Endothelial cell of umbilical vein (primary cell): ENCODE results near the gene TPCN2. TPM values are rescaled to one million over a fixed set of nuclear protein-coding genes. Genes with fewer than 3 reads are reported as not detected.

Experiments
- BruUV-seq: library from RNA; stranded (reverse); fragments of 400-500 nt; replicated peaks from 2 replicates; lab custom pipeline; 2021; lab: Mats Ljungman, UMichigan
- CTCF ChIA-PET: fragments of 300-600, 350-600 bp; sonication (Branson Sonifier 250); formaldehyde crosslinking; loops from one replicate; lab custom pipeline; 2021; ENCODE audit warnings: antibody characterized with exemption, inconsistent platforms; lab: Charles Lee
- POLR2A ChIA-PET: fragments of 300-600, 350-600 bp; sonication (Branson Sonifier 250); formaldehyde crosslinking; loops from one replicate; lab custom pipeline; 2021; ENCODE audit warnings: antibody characterized with exemption, inconsistent platforms; lab: Charles Lee
- DNase-seq: peaks from one replicate; pipeline ENCODE4 v3.0.0-alpha.2; 2011; ENCODE audit warnings: low read depth, low spot score
- FAIRE-seq: peaks from 2 replicates; lab custom pipeline; 2011; peaks lifted over from hg19 to GRCh38; lab: Jason Lieb, UNC
- H2AFZ ChIP-seq: 2 replicates; pipeline ENCODE4 v1.6.0; 2012; ENCODE audit warnings: low read depth, low read length, control low read depth, inconsistent platforms
- H3K27ac ChIP-seq: 2 replicates; pipeline ENCODE4 v1.5.1; 2011; ENCODE audit warnings: low read depth, mild to moderate bottlenecking, control low read depth, low read length, moderate library complexity; ENCODE audit not compliant: insufficient read depth
- H3K27me3 ChIP-seq, 2 experiments: 2 replicates each; pipeline versions ENCODE4 v1.6.0 to v1.6.1; 2011; ENCODE audit warnings: low read length in 2 of 2, mixed read lengths in 1 of 2; ENCODE audit not compliant: control insufficient read depth in 2 of 2, insufficient read depth in 2 of 2
- H3K36me3 ChIP-seq, 2 experiments: 2 replicates in 1 of 2; 3 replicates in 1 of 2; pipeline ENCODE4 v1.5.1; 2011; ENCODE audit warnings: low read length in 2 of 2, mild to moderate bottlenecking in 1 of 2, moderate library complexity in 1 of 2; ENCODE audit not compliant: control insufficient read depth in 2 of 2, insufficient read depth in 2 of 2; ENCODE audit errors: extremely low read depth in 1 of 2
- H3K4me1 ChIP-seq: 3 replicates; pipeline ENCODE4 v1.5.1; 2011; ENCODE audit warnings: mild to moderate bottlenecking, low read length; ENCODE audit not compliant: control insufficient read depth, insufficient read depth; ENCODE audit errors: extremely low read depth
- H3K4me2 ChIP-seq: 2 replicates; pipeline ENCODE4 v1.6.1; 2011; ENCODE audit warnings: low read length, control low read depth, mixed read lengths; ENCODE audit not compliant: insufficient read depth
- H3K4me3 ChIP-seq, 3 experiments: fragments of 200-600 bp in 1 of 3; sonication (generic), shearing (Covaris generic) in 1 of 3; replicated peaks in 1 of 3; 2 replicates each; pipeline ENCODE4 v1.5.1; 2011 to 2016; ENCODE audit warnings: control low read depth in 3 of 3, low read length in 3 of 3, mild to moderate bottlenecking in 2 of 3, inconsistent platforms in 1 of 3, low read depth in 1 of 3, moderate library complexity in 1 of 3; ENCODE audit not compliant: insufficient read depth in 1 of 3
- H3K79me2 ChIP-seq: 2 replicates; pipeline ENCODE4 v1.6.0; 2012; ENCODE audit warnings: low read length, inconsistent platforms; ENCODE audit not compliant: control insufficient read depth, insufficient read depth
- H3K9ac ChIP-seq: replicated peaks from 2 replicates; pipeline ENCODE3; 2011; ENCODE audit warnings: low read length, control low read depth; ENCODE audit not compliant: insufficient read depth; ENCODE audit errors: extremely low read depth
- H3K9me1 ChIP-seq: replicated peaks from 3 replicates; pipeline ENCODE4 v1.6.0; 2011; ENCODE audit warnings: mild to moderate bottlenecking, low read length; ENCODE audit not compliant: control insufficient read depth, insufficient read depth; ENCODE audit errors: extremely low read depth
- H3K9me3 ChIP-seq: replicated peaks from 2 replicates; pipeline ENCODE4 v1.5.1; 2012; ENCODE audit warnings: low read length, inconsistent platforms; ENCODE audit not compliant: control insufficient read depth, insufficient read depth
- H4K20me1 ChIP-seq: replicated peaks from 2 replicates; pipeline ENCODE3; 2011; ENCODE audit warnings: mild to moderate bottlenecking, low read length; ENCODE audit not compliant: control insufficient read depth, insufficient read depth; ENCODE audit errors: extremely low read depth
- EZH2 ChIP-seq: IDR thresholded peaks from 2 replicates; pipeline ENCODE4 v1.6.1; 2012; ENCODE audit warnings: borderline replicate concordance, low read depth, mild to moderate bottlenecking, moderate library complexity, low read length, inconsistent platforms; ENCODE audit not compliant: severe bottlenecking
- FOS ChIP-seq: IDR thresholded peaks from 2 replicates; pipeline ENCODE4 v1.6.1; 2011; ENCODE audit warnings: mild to moderate bottlenecking, low read length, moderate library complexity, borderline replicate concordance; ENCODE audit not compliant: insufficient read depth
- GATA2 ChIP-seq: IDR thresholded peaks from 2 replicates; pipeline ENCODE4 v1.7.0; 2011; ENCODE audit warnings: low read depth, mild to moderate bottlenecking, moderate library complexity, mixed read lengths, low read length; ENCODE audit not compliant: insufficient read length, insufficient read depth
- JUN ChIP-seq: IDR thresholded peaks from 2 replicates; pipeline ENCODE4 v1.6.1; 2011; ENCODE audit warnings: borderline replicate concordance, low read depth; ENCODE audit not compliant: insufficient read length, insufficient read depth
- MYC ChIP-seq: IDR thresholded peaks from one replicate; pipeline ENCODE4 v1.6.1; 2011; ENCODE audit warnings: mild to moderate bottlenecking, low read depth, low read length
- POLR2A ChIP-seq: IDR thresholded peaks from 2 replicates; pipeline ENCODE4 v1.6.1; 2012; ENCODE audit warnings: low read depth, mild to moderate bottlenecking, control low read depth, low read length
- POLR2AphosphoS5 ChIP-seq: IDR thresholded peaks from 2 replicates; pipeline ENCODE4 v1.6.1; 2012; ENCODE audit warnings: low read depth, mild to moderate bottlenecking, control low read depth, low read length, moderate library complexity; ENCODE audit not compliant: insufficient read depth
- dilution Hi-C: fragments of 300-500 bp; cut with MboI; formaldehyde crosslinking; loops from one replicate; pipeline ENCODE4 v1.15.0; 2019; ENCODE audit warnings: low sequenced_read_pairs; ENCODE audit not compliant: extremely low pct_ligation_motif_present
- intact Hi-C: fragments of 100-400 bp; cut with micrococcal nuclease; formaldehyde crosslinking; loops from one replicate; pipeline ENCODE4 v1.10.0; 2022
- polyA plus RNA-seq, 4 experiments: library from polyadenylated mRNA; depleted of rRNA in 3 of 4; stranded (reverse) in 3 of 4; unstranded in 1 of 4; fragments of >200 nt; gene quantifications; 2 replicates each; pipeline versions ENCODE4 v1.2.1 to v1.2.3, GENCODE V29; 2011 to 2012; ENCODE audit warnings: missing spikeins in 1 of 4
- total RNA-seq: library from RNA; stranded (reverse); gene quantifications from 2 replicates; pipeline ENCODE4 v1.2.3, GENCODE V29; 2021
- TF ChIP-seq, protein P1 (sequence below): IDR thresholded peaks from 2 replicates; pipeline ENCODE4 v1.6.1; 2011; ENCODE audit not compliant: insufficient read depth, insufficient read length
- TF ChIP-seq, protein P2 (sequence below), 2 donors: IDR thresholded peaks; 1 replicate in 1 of 2; 2 replicates in 1 of 2; pipeline ENCODE4 v1.5.1; 2011; ENCODE audit warnings: low read length in 2 of 2, mild to moderate bottlenecking in 2 of 2, moderate library complexity in 2 of 2, control low read depth in 1 of 2, inconsistent platforms in 1 of 2, low read depth in 1 of 2; ENCODE audit not compliant: insufficient read depth in 1 of 2; ENCODE audit errors: extremely low read depth in 1 of 2

The TPCN2 gene
- total and polyA plus RNA-seq, 2 donors (not counting 3 experiments of a cell fraction or from before 2014, with no cell fraction given) = 10.3 to 13.4 TPM

DNA sequence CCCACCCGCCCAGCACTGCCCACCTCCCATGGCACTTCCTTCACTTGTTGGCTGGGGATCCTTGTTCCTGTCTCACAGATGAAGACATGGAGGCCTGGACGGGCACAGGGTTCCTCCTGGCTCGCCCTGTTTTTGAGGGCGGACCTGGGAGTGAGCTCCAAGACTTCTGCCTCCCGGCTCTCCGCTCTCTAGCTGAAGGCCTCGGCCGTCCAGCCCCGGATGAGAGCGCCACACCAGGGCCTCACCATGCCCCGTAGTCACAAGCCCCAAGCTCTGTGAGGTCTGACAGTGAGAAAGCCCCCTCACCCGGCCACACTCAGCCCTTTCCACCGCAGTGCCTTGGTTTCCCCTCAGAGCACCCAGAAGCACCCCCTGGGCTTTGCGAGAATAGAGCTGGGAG is 9.1 kb downstream of the TPCN2 start:
- no peaks in the 10 kb centered on the region for H3K27me3 ChIP-seq
- no TSS peak for BruUV-seq
- no peaks in the 10 kb centered on the region for H3K9me1 ChIP-seq
- H3K9ac ChIP-seq = no peak overlapping the region
- H3K9me3 ChIP-seq = no peaks in the 10 kb centered on the region
- dilution Hi-C loops (no loop called here), intact Hi-C loops (no loop called here)
- H3K36me3 ChIP-seq = peaks cover 0 to 11% of the 10 kb centered on the region in 2 experiments
- POLR2A ChIA-PET = interaction anchor here (1.2 kb wide), 1 partner anchor 9 kb away, joined by 4 read pairs; the partner anchor contains the start of gene TPCN2
- H3K4me2 ChIP-seq = no peak overlapping the region
- H3K4me1 ChIP-seq = no peaks in the 10 kb centered on the region
- no peaks in the 10 kb centered on the region for H4K20me1 ChIP-seq
- TF ChIP-seq POLR2AphosphoS5 (no peak), JUN (no peak), MYC (no peak), FOS (no peak), POLR2A (no peak), EZH2 (no peak), GATA2 (no peak)
- TF ChIP-seq, protein P1, sequence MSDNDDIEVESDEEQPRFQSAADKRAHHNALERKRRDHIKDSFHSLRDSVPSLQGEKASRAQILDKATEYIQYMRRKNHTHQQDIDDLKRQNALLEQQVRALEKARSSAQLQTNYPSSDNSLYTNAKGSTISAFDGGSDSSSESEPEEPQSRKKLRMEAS = no peak
- TF ChIP-seq, protein P2, sequence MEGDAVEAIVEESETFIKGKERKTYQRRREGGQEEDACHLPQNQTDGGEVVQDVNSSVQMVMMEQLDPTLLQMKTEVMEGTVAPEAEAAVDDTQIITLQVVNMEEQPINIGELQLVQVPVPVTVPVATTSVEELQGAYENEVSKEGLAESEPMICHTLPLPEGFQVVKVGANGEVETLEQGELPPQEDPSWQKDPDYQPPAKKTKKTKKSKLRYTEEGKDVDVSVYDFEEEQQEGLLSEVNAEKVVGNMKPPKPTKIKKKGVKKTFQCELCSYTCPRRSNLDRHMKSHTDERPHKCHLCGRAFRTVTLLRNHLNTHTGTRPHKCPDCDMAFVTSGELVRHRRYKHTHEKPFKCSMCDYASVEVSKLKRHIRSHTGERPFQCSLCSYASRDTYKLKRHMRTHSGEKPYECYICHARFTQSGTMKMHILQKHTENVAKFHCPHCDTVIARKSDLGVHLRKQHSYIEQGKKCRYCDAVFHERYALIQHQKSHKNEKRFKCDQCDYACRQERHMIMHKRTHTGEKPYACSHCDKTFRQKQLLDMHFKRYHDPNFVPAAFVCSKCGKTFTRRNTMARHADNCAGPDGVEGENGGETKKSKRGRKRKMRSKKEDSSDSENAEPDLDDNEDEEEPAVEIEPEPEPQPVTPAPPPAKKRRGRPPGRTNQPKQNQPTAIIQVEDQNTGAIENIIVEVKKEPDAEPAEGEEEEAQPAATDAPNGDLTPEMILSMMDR (IDR thresholded peaks at IDR 0.05; ENCODE audit: extremely low read depth in 1 of 2, insufficient read depth in 1 of 2, low read depth in 1 of 2, low read length in 2 of 2) = no peak
- H3K4me3 ChIP-seq = no peak overlapping the region
- CTCF ChIA-PET = no interaction called here
- no peak overlapping the region for H3K27ac ChIP-seq
- no peak overlapping the region for H2AFZ ChIP-seq
- H3K79me2 ChIP-seq = no peaks in the 10 kb centered on the region
- FAIRE-seq (no peak), DNase-seq (no peak)
